Inferior parietal cortex (tissue), 1 donor: Measurements from ENCODE around the gene MITF.

Experiments
- DNase-seq: peaks from one replicate; pipeline ENCODE4 v3.0.0-alpha.2; 2016; ENCODE audit errors: extremely low spot score

The MITF gene

GRCh38 chr3:69961706-69962439 lies 222.6 kb downstream of the MITF start:
- no peak for DNase-seq

DNA sequence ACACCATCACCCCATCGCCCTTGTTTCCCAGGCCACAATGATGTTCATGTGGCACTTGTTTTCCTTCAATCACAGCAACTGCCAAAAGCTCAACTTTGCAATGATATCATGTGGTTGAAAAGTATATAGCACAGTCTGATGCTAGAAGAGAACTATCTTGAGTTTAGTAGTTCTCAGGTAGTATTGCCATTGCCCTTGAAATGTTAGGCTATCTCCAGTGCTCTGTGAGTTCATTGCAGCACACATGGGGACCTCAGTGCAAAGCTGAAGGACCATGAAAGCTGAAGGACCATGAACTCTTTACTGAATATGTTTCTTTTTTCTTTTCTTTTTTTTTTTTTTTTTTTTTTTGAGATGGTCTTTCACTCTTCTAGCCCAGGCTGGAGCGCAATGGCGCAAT lies 224.4 kb downstream of the MITF start:
- no peak for DNase-seq

DNA sequence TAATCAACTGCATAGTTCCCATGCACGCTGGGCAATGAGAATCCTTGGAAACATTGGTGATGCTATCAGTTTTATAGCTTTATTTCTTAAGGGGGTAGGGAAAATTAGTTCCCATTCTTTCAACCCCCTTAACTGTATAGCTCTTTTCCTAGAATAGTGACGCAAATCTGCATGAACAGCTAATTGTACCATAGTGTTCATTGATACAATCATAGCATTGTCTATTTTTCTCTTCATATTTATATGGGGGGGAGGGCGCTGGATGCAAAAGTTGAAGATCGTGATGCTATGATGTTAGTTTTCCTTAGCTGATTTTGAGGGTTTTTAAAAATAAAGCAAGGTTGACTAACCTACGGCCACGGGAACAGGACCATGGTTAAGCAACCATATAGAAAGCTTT lies 227.9 kb downstream of the MITF start:
- no peak for DNase-seq

DNA sequence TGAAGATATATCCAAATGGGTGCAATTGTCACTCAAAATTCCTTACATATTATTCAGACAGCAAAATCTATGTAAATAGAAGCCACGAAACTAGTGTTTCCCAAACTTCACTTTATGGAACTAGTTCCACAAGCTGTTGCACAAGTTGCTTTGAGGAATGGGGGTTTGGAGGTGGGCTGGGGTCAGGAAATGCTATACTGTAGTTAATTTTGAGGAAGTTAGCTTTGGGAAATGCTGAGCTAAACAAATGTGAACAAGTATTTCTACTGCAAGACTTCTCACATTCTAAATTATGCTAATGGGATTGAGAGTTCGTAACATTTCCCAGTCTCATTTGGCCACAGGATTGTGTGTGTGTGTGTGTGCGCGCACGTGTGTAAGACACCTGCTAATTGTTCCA lies 231.6 kb downstream of the MITF start:
- no peak for DNase-seq

DNA sequence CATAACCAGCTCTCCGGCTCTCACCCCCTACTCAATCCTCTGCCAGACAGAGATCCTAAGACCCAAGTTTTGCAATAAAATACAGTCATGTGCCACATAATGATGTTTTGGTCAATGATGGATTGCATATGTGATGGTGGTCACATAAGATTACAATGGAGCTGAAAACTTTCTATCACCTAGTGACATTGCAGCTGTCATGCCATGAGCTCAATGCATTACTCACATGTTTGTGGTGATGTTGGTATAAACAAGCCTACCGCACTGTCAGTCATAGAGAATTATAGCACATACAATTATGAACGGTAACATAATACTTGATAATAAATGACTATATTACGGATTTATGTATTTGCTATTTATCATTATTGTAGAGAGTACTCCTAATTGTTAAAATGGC lies 233.4 kb downstream of the MITF start:
- no peak for DNase-seq

GRCh38 chr3:69976021-69976420 lies 236.8 kb downstream of the MITF start:
- DNase-seq, result no peak

DNA sequence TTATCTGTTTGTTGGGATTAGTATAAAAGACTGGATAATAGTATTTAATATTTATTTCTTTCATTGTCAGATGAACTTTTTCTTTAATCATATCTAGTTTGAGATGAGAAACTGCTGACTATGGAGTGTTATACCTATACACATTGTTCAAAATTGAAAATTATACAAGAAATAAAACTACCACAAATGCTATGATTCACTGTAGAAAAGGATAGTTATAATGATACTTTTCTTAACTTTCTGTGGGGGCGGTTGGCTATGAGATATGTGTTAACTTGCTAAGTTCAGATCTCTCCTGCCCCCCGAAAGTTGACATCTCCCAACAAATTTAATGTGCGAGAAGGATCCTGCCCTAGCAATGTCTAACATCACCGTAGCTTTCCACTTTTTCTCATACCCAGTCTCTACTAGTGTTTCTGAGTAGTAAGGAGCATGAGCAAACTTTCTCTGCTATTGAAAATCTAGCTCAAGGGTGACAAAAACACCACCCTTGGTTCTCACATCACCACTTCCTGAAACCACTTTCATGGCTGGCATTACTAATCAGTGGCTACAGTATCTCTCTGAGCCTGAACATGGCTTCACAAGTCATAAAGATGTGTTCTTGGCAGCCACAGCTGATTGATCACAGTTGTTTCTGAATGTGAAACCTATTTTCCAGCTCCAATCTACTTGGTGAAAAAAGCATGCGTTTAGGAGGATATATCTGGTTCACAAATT lies 244.4 kb downstream of the MITF start:
- DNase-seq, result no peak

- DNase-seq, result no peak
Observed at GRCh38 chr3:69985266-69985665, 246.0 kb downstream of the MITF start.

GRCh38 chr3:69986419-69986818 lies 247.2 kb downstream of the MITF start:
- DNase-seq, result no peak

- DNase-seq, result no peak
Observed at GRCh38 chr3:69987833-69988232, 248.6 kb downstream of the MITF start.

- DNase-seq, result no peak
Observed at GRCh38 chr3:69993757-69994156, 254.5 kb downstream of the MITF start.

DNA sequence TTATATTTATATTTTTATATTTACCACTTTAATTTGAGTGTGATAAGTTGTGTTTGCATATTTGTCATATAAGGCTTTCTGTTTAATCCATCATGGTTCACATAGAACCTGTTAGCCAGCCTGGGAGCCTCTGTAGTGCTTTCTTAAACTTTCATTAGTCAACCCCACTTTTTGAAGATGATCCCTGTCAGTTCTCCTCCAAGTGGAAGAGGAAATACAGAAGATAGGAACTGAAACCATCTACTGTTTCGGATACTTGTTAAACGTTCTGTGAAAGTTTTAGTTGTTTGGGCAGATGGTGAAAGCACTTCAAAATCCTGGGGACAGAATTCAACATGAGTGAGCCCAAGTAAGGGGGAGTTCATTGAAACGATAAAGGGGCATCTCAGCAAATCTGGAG lies 255.7 kb downstream of the MITF start:
- no peak for DNase-seq

- DNase-seq, result peak; percentile 58
Observed at GRCh38 chr3:69997631-69998307, 258.5 kb downstream of the MITF start.

DNA sequence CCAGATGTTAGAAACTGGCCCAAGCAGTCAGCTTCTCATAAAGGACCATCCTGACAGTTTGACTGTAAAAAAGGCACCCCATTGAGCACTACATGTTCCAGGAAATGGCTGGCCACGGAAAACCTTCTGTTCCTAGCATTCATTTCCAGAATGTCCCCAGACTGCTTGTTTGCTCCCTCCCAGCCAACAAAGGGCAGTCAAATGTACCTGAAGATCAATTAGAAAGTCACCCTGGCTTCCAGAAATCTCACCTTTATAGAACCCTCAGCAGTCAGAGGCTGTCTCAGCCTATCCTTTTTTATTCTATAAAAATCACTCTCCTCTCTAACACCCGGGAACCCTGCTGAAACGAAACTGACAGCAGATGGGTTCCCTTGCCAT lies 259.5 kb downstream of the MITF start:
- DNase-seq, result peak; percentile 58

DNA sequence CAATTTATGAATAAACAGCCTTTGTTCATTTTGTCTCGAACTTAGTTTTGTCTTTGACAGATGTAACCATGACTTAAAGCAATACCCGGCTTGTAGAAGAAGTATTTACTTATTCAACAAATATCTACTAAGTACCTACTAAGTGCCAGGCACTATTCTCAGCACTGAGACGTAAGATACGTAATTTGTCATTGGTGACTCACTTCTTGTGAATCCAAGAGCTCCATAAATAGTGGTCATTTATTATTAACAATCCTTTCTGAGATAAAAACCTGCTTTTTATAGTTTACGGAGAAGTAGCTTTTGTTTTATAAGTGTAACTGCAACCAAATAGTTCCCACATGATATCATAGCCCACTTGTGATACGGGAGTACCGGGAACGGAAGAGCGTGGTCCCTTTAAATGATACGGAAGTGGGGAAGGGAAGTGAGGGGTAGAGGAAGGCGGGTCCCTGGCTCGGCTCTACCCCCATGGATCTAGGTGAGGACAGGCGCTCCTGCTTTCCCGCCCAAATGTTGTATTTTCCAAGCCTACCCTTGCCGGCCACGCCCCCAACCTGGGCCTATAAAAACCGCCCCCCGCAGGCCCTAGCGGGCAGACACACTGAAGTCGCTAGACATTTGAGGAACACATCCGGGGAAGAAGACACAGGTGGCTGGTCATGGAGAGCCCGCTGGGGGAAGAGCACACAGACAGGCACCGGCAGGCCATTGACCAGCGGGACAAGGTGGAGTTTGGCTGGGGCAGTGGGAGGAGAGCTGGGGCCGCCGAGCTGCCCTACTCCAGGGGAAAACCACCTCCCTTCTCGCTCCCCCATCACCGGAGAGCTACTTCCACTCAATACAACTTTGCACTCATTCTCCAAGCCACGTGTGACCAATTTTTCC lies 260.1 kb downstream of the MITF start, which contains the start of gene SAMMSON:
Gene SAMMSON (plus strand): TSS at position 594 of the 888 bp plus-strand sequence.
- DNase-seq, result peak; percentile 44

GRCh38 chr3:70000028-70000410 lies 260.8 kb downstream of the MITF start:
- peak; percentile 37 for DNase-seq

DNA sequence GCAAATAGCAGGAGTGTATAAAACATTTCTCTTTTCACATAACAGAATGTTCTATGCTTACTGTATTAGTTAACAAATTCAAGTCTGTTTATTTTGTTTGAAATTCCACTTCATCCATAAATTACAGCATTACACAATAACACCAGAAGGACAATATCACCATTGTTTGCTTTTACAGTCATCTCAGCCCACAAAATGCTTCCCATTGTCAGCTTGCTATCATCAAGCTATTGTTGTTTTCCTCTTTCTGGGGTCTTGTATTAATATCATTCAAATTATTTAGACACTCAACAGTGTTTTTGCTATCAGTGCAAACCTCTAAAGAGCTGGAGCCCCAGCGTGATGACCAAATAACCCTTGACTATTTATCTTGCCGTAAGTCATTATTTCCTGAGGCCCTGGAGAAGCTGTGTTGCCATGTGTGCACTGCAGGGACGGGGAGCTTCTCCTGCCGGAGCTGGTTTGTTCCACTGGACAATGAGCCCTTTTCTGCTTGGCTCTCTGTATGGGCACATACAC lies 261.4 kb downstream of the MITF start:
- DNase-seq, result peak; percentile 78

DNA sequence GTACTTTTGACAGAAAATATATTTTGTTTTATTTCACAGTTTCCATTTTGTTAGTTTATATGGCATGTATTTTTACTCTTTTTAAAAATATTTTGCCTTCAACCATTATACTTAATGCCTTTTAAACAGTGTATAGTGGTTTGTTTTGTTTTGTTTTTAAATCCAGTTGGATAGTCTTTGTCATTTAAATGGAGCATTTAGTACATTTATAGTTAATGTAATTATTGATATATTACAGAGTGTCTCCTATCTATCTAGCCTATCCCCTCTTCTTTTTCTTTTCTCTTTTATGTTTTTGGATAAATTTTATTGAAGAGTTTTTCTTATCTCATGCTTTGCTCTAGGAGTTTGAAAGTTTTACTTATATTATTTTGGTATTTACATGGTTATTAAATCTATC lies 263.9 kb downstream of the MITF start:
- no peak for DNase-seq

- DNase-seq, result no peak
Observed at GRCh38 chr3:70006089-70006488, 266.8 kb downstream of the MITF start.

GRCh38 chr3:70010346-70010745 lies 271.1 kb downstream of the MITF start:
- no peak for DNase-seq

GRCh38 chr3:70011582-70011981 lies 272.3 kb downstream of the MITF start:
- DNase-seq, result no peak
